Keratinocyte (primary cell): Measurements from ENCODE around the gene DDX39A. TPM values are rescaled to one million over a fixed set of nuclear protein-coding genes. Genes with fewer than 3 reads are reported as not detected.

ENCODE experiments used
- DNase-seq: peaks from one replicate; pipeline ENCODE4 v3.0.0-alpha.2; 2011; ENCODE audit warnings: low read depth, missing footprints, low spot score
- FAIRE-seq: peaks from 2 replicates; lab custom pipeline; 2011; peaks lifted over from hg19 to GRCh38; lab: Jason Lieb, UNC
- H2AFZ ChIP-seq: 2 replicates; pipeline ENCODE4 v1.6.0; 2012; ENCODE audit warnings: low read length, control low read depth, inconsistent platforms; ENCODE audit not compliant: control insufficient read depth
- H3K27ac ChIP-seq: 2 replicates; pipeline ENCODE4 v1.5.1; 2011; ENCODE audit warnings: low read length; ENCODE audit not compliant: control insufficient read depth, insufficient read depth
- H3K27me3 ChIP-seq: 3 replicates; pipeline ENCODE4 v1.6.0; 2011; ENCODE audit warnings: low read length; ENCODE audit not compliant: control insufficient read depth, insufficient read depth; ENCODE audit errors: extremely low read depth
- H3K36me3 ChIP-seq, 2 experiments: 2 replicates in 1 of 2; 3 replicates in 1 of 2; pipeline ENCODE4 v1.5.1; 2011; ENCODE audit warnings: low read length in 2 of 2, mild to moderate bottlenecking in 1 of 2; ENCODE audit not compliant: control insufficient read depth in 2 of 2, insufficient read depth in 2 of 2; ENCODE audit errors: extremely low read depth in 1 of 2
- H3K4me1 ChIP-seq: 3 replicates; pipeline ENCODE4 v1.5.1; 2011; ENCODE audit warnings: low read length; ENCODE audit not compliant: control insufficient read depth, insufficient read depth; ENCODE audit errors: extremely low read depth
- H3K4me2 ChIP-seq: 3 replicates; pipeline ENCODE4 v1.6.0; 2011; ENCODE audit warnings: low read depth, low read length; ENCODE audit not compliant: control insufficient read depth, insufficient read depth; ENCODE audit errors: extremely low read depth
- H3K4me3 ChIP-seq, 3 experiments: fragments of 200-600 bp in 1 of 3; sonication (generic) in 1 of 3; 2 replicates in 2 of 3; 3 replicates in 1 of 3; pipeline ENCODE4 v1.5.1; 2011 to 2016; ENCODE audit warnings: low read length in 3 of 3, mild to moderate bottlenecking in 3 of 3, control low read depth in 2 of 3, inconsistent platforms in 1 of 3, low read depth in 1 of 3, mixed read lengths in 1 of 3, mixed run types in 1 of 3, moderate library complexity in 1 of 3; ENCODE audit not compliant: control insufficient read depth in 2 of 3, insufficient read depth in 2 of 3; ENCODE audit errors: extremely low read depth in 1 of 3
- H3K79me2 ChIP-seq: 2 replicates; pipeline ENCODE4 v1.6.0; 2012; ENCODE audit warnings: low read length; ENCODE audit not compliant: control insufficient read depth, insufficient read depth
- H3K9ac ChIP-seq: 3 replicates; pipeline ENCODE4 v1.6.0; 2011; ENCODE audit warnings: low read length; ENCODE audit not compliant: control insufficient read depth, insufficient read depth; ENCODE audit errors: extremely low read depth
- H3K9me1 ChIP-seq: 3 replicates; pipeline ENCODE4 v1.6.0; 2011; ENCODE audit warnings: low read length; ENCODE audit not compliant: control insufficient read depth, insufficient read depth; ENCODE audit errors: extremely low read depth
- H3K9me3 ChIP-seq: 2 replicates; pipeline ENCODE4 v1.5.1; 2012; ENCODE audit warnings: low read depth, low read length; ENCODE audit not compliant: control insufficient read depth
- H4K20me1 ChIP-seq: 3 replicates; pipeline ENCODE4 v1.6.0; 2011; ENCODE audit warnings: low read length; ENCODE audit not compliant: control insufficient read depth, insufficient read depth; ENCODE audit errors: extremely low read depth
- EZH2 ChIP-seq: IDR thresholded peaks from one replicate; pipeline ENCODE4 v1.6.1; 2012; ENCODE audit warnings: inconsistent platforms, mild to moderate bottlenecking, low read length, moderate library complexity
- dilution Hi-C: fragments of 300-500 bp; cut with MboI; formaldehyde crosslinking; loops from one replicate; pipeline ENCODE4 v1.7.0; 2020; ENCODE audit warnings: low sequenced_read_pairs; ENCODE audit not compliant: extremely low pct_ligation_motif_present
- polyA plus RNA-seq, 5 experiments: library from polyadenylated mRNA; depleted of rRNA in 3 of 5; stranded (reverse) in 3 of 5; stranded (forward) in 1 of 5; unstranded in 1 of 5; fragments of >200 nt; gene quantifications; 1 replicate in 1 of 5; 2 replicates in 3 of 5; 3 replicates in 1 of 5; pipeline versions ENCODE4 v1.2.1 to v1.2.3, GENCODE V29; 2011 to 2012; ENCODE audit warnings: missing spikeins in 2 of 5, low read depth in 1 of 5, low replicate concordance in 1 of 5
- TF ChIP-seq, protein P1 (sequence below), 3 experiments: IDR thresholded peaks in 1 of 3; conservative IDR thresholded peaks in 1 of 3; optimal IDR thresholded peaks in 1 of 3; 2 replicates in 2 of 3; 3 replicates in 1 of 3; pipeline versions ENCODE3 to v1.5.1; 2011; ENCODE audit warnings: low read length in 3 of 3, mild to moderate bottlenecking in 3 of 3, moderate library complexity in 2 of 3, control low read depth in 1 of 3, inconsistent platforms in 1 of 3; ENCODE audit not compliant: insufficient read depth in 2 of 3; ENCODE audit errors: extremely low read depth in 1 of 3

DDX39A gene
- polyA plus RNA-seq, 1 donor (not counting 4 experiments of a cell fraction or from before 2014, with no cell fraction given), result 54.9 TPM

DNA sequence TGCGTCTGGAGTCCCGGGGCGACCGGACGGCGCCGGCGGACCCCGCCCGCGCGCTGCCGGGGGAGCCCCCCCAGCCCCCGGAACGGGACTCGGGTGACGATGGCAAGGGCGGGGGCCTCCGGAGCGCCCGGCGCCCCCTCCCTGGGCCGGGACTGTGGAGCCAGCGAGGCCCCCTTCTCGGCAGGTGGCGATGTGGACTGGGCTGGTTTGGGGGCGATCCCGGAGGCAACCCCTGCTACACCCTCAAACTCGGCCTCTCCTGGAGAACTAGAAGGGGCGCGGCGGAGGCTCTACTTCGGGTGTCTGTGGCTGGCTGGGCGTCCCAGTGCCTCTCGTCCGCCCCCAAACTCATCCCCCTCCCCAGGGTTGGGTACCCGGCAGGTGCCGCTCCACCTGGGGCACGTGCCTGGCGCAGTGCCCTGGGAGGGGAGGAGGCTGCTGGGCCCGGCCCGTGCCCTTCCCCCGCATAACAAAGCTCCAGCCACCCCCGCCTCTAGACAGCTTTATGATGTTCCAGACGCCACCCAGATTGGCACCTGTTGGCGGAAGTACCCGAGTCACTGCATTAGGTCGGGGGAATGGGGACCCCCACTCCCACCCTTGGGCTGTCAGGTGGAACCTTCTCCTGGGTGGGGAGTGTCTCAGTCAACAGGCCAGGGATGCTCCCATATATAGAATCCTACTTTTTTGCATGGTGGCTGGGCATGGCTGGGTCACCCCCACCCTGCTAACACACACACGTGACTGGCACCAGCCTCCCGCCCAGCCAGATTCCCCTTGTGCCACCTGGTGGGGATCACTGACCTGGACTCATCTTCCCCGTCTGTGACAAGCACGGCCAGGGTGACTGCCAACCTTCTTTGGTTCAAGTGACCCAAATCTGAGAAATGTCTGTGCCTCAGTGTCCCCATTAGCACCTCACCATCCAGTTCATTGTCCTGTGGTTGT lies 14.7 kb upstream of the DDX39A start:
- Histone ChIP-seq H3K4me2 (peak overlapping the region; percentile 16), H4K20me1 (no peaks in the 10 kb centered on the region), H3K4me3 (peak overlapping the region; percentile 13 to 44 (median 26)), H3K9me3 (no peaks in the 10 kb centered on the region), H3K36me3 (no peaks in the 10 kb centered on the region), H3K79me2 (no peaks in the 10 kb centered on the region), H3K4me1 (no peaks in the 10 kb centered on the region), H3K9ac (no peak overlapping the region), H3K27me3 (peaks cover 23% of the 10 kb centered on the region), H3K9me1 (no peaks in the 10 kb centered on the region), H2AFZ (no peak overlapping the region), H3K27ac (no peak overlapping the region)
- TF ChIP-seq, protein P1, sequence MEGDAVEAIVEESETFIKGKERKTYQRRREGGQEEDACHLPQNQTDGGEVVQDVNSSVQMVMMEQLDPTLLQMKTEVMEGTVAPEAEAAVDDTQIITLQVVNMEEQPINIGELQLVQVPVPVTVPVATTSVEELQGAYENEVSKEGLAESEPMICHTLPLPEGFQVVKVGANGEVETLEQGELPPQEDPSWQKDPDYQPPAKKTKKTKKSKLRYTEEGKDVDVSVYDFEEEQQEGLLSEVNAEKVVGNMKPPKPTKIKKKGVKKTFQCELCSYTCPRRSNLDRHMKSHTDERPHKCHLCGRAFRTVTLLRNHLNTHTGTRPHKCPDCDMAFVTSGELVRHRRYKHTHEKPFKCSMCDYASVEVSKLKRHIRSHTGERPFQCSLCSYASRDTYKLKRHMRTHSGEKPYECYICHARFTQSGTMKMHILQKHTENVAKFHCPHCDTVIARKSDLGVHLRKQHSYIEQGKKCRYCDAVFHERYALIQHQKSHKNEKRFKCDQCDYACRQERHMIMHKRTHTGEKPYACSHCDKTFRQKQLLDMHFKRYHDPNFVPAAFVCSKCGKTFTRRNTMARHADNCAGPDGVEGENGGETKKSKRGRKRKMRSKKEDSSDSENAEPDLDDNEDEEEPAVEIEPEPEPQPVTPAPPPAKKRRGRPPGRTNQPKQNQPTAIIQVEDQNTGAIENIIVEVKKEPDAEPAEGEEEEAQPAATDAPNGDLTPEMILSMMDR (optimal IDR thresholded peaks at IDR 0.05 in 1 of 3, IDR thresholded peaks at IDR 0.05 in 1 of 3, conservative IDR thresholded peaks at IDR 0.05 in 1 of 3; ENCODE audit: extremely low read depth in 1 of 3, insufficient read depth in 2 of 3, low read length in 3 of 3), result no peak
- TF ChIP-seq EZH2, result peak; percentile 81
- dilution Hi-C loops, result no loop called here
- DNase-seq, result no peak
- FAIRE-seq, result no peak

DNA sequence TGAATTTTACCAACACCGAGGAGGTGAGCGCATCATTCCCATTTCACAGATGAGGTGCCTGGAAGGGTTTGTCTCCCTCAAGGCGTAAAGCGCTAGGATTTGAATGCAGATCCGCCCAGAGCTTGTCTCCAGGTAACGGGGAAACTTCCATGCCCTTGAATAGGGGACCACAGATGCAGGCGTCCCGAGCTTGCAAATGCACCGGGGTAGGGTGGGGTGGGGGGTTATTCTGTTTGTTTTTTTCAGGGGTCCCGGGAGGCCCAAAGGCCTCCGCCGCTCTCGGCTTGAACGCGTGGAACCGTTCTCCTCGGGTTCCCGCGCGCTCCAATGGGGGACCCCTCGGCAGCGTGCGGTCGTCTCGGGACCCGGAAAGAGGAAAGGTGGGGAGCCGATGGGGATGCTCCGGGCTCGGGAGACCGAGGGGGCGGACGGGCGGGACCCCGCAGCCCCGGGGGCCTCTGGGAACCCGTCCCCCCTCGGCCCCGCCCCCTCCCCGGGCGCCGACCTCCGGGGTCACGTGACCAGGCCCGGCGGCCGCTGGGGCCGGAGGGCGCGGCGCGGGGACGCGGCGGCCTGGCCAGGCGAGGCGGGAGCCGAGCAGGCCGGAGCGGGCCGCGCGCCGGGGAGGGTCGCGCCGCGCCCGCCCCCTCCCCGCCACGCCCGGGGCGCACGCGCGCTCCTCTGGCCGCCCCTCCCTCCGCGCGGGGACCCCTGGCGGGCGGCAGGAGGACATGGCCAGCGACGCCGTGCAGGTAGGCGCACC lies 13.8 kb upstream of the DDX39A start, which contains the start of gene PKN1:
TSS of gene PKN1 (plus strand) at position 516 of the 763 bp plus-strand sequence. CDS start at position 732, 216 bp downstream.
- Histone ChIP-seq H3K36me3 (no peaks in the 10 kb centered on the region), H3K4me3 (peak within 1 kb of the TSS; percentile 13 to 44 (median 26)), H3K79me2 (no peaks in the 10 kb centered on the region), H4K20me1 (no peaks in the 10 kb centered on the region), H3K9ac (no peak within 1 kb of the TSS), H3K27ac (no peak within 1 kb of the TSS), H3K9me1 (no peaks in the 10 kb centered on the region), H3K4me1 (no peaks in the 10 kb centered on the region), H3K27me3 (peaks cover 23% of the 10 kb centered on the region), H3K9me3 (no peaks in the 10 kb centered on the region), H2AFZ (no peak within 1 kb of the TSS), H3K4me2 (peak within 1 kb of the TSS; percentile 27)
- TF ChIP-seq EZH2, result peak; percentile 75
- TF ChIP-seq, protein P1 (optimal IDR thresholded peaks at IDR 0.05 in 1 of 3, IDR thresholded peaks at IDR 0.05 in 1 of 3, conservative IDR thresholded peaks at IDR 0.05 in 1 of 3; ENCODE audit: extremely low read depth in 1 of 3, insufficient read depth in 2 of 3, low read length in 3 of 3), result no peak
- FAIRE-seq (no peak), DNase-seq (no peak)
- dilution Hi-C loops, result no loop called here
